Breast epithelium (tissue), 4 donors: ENCODE data around the gene TTC28. TPM values are rescaled to one million over a fixed set of nuclear protein-coding genes. Genes with fewer than 3 reads are reported as not detected.
"Not testable (repeated sequence)": the region's sequence is repeated elsewhere in the genome, so short reads cannot be mapped to it uniquely, and the experiment has no call there.

Experiments
- DNase-seq, 2 donors: peaks; one replicate each; pipeline ENCODE4 v3.0.0-alpha.2; 2019; ENCODE audit warnings: low spot score in 2 of 2
- H3K27ac ChIP-seq, 2 donors: fragments of 200-600 bp; sonication (generic) in 1 of 2; one replicate each; pipeline ENCODE4 v1.5.1; 2016 to 2019; ENCODE audit warnings: mild to moderate bottlenecking in 1 of 2
- H3K27me3 ChIP-seq, 2 donors: fragments of 200-600 bp; sonication (generic) in 1 of 2; one replicate each; pipeline versions ENCODE4 v1.5.1 to v1.6.0; 2017 to 2019; ENCODE audit warnings: control low read depth in 1 of 2, mild to moderate bottlenecking in 1 of 2
- H3K36me3 ChIP-seq: fragments of 200-600 bp; one replicate; pipeline ENCODE4 v1.5.1; 2019
- H3K4me1 ChIP-seq, 2 donors: fragments of 200-600 bp; sonication (generic); one replicate each; pipeline ENCODE4 v1.5.1; 2016 to 2019; ENCODE audit warnings: control low read depth in 1 of 2
- H3K4me3 ChIP-seq, 3 donors: fragments of 200-600 bp; sonication (generic); 1 replicate in 2 of 3; 2 replicates in 1 of 3; pipeline ENCODE4 v1.5.1; 2016 to 2019; ENCODE audit warnings: mild to moderate bottlenecking in 3 of 3, moderate library complexity in 2 of 3
- H3K9me3 ChIP-seq, 2 donors: fragments of 200-600 bp; sonication (generic) in 1 of 2; one replicate each; pipeline ENCODE4 v1.5.1; 2016 to 2019; ENCODE audit warnings: control low read depth in 1 of 2
- POLR2A ChIP-seq: fragments of 450-650 bp; IDR thresholded peaks from one replicate; pipeline ENCODE4 v1.6.1; 2016; ENCODE audit warnings: antibody characterized with exemption, mild to moderate bottlenecking, moderate library complexity
- POLR2AphosphoS5 ChIP-seq, 3 donors: sonication (generic); formaldehyde crosslinking; IDR thresholded peaks; one replicate each; pipeline ENCODE4 v1.6.1; 2017; ENCODE audit warnings: antibody characterized with exemption in 3 of 3
- intact Hi-C: fragments of 100-400 bp; cut with DNase I; formaldehyde crosslinking; loops from one replicate; pipeline ENCODE4 v1.15.1; 2023; ENCODE audit warnings: low total_unique reads
- total RNA-seq, 3 donors: library from RNA; depleted of rRNA; stranded (reverse); fragments of >200 nt; gene quantifications; one replicate each; pipeline ENCODE4 v1.1.0, GENCODE V29; 2016
- TF ChIP-seq, protein P1 (sequence below), 3 donors: fragments of 450-650 bp; IDR thresholded peaks; one replicate each; pipeline ENCODE4 v1.5.1; 2016 to 2017; ENCODE audit warnings: antibody characterized with exemption in 3 of 3, mild to moderate bottlenecking in 3 of 3, moderate library complexity in 3 of 3

TTC28 gene
- total RNA-seq, 3 donors from 2014 or later = 33.5 to 43.3 (median 40.2) TPM

DNA sequence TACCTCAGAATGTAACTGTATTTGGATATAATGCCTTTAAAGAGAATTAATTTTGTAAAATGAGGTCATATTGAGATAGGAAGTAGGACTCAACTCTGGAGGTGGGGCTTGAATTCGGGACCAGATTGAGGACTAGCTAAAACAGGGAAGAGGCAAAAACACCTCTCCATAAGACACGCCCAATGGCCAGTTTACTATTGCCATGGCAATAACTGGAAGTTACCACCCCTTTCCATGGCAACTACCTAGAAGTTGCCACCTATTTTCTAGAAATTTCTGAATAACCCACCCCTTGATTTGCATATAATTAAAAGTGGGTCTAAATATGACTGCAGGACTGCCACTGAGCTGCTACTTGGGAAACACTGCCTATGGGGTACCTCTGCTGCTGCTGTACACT, 206.4 kb downstream of the TTC28 start:
- Histone ChIP-seq H3K4me1 (no peaks in the 10 kb centered on the region), H3K27ac (no peak overlapping the region), H3K4me3 (no peak overlapping the region), H3K27me3 (no peaks in the 10 kb centered on the region), H3K9me3 (no peaks in the 10 kb centered on the region), H3K36me3 (no peaks in the 10 kb centered on the region)
- intact Hi-C loops = loop anchor here (5.0 kb wide), 2 partner anchors 279 to 341 kb away; no protein-coding TSS in a partner anchor
- TF ChIP-seq POLR2A (no peak), POLR2AphosphoS5 (IDR thresholded peaks at IDR 0.05) (no peak)
- TF ChIP-seq, protein P1, sequence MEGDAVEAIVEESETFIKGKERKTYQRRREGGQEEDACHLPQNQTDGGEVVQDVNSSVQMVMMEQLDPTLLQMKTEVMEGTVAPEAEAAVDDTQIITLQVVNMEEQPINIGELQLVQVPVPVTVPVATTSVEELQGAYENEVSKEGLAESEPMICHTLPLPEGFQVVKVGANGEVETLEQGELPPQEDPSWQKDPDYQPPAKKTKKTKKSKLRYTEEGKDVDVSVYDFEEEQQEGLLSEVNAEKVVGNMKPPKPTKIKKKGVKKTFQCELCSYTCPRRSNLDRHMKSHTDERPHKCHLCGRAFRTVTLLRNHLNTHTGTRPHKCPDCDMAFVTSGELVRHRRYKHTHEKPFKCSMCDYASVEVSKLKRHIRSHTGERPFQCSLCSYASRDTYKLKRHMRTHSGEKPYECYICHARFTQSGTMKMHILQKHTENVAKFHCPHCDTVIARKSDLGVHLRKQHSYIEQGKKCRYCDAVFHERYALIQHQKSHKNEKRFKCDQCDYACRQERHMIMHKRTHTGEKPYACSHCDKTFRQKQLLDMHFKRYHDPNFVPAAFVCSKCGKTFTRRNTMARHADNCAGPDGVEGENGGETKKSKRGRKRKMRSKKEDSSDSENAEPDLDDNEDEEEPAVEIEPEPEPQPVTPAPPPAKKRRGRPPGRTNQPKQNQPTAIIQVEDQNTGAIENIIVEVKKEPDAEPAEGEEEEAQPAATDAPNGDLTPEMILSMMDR (IDR thresholded peaks at IDR 0.05) = no peak
- no peak for DNase-seq

DNA sequence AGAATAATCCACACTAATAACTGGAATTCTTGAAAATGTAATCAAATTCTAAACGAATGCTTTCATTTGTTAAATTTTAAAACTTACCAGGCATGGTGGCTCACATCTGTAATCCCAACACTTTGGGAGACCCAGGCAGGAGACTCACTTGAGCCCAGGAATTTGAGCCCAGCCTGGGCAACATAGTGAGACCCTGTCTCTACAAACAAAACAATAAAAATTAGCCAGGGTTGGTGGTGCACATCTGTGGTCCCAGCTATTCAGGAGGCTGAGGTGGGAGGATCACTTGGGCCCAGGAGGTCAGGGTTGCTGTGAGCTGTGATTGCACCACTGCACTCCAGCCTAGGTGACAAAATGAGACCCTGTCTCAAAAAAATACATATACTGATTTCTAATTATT, 212.6 kb downstream of the TTC28 start:
- H3K9me3 ChIP-seq, H3K4me1 ChIP-seq, H3K27me3 ChIP-seq, H3K36me3 ChIP-seq, H3K27ac ChIP-seq, H3K4me3 ChIP-seq, DNase-seq, intact Hi-C loops: not testable (repeated sequence)

DNA sequence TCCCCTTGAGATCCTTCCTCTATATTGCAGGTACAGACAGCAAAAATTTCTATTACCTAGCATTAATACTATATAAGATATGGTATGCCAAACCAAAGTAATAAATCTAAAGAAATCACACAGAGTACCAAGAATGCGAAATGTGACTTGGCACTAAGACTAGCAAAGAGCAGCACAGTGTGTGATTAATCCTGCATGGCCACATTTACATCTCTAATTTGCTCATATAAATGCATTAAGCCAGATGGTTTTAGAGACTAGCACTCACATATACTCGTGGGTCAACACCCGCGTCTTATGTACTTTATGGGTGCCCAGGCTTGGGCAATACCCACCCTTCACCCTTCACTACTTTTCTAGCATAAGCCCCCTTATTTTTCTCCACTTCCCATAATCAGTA, 213.2 kb downstream of the TTC28 start:
- intact Hi-C loops = no loop called here

DNA sequence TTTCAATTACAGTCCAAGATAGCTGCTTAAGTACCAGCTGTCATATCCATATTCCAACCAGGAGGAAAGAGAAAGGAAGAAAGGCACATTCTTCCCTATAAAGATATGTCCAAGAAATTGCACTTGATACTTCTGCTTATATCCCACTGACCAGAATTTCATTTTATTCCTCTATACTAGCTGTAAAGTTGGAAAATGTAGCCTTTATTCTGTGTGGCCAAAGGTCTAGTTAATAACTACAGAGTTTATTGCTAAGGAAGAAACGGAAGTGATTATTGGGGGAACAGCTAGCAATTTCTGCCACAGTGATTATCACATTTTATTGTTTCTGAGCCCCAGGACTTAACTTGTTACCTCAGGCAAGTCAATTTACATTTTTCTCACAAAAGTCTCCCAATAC, 213.8 kb downstream of the TTC28 start:
- no peak for DNase-seq
- H3K27ac ChIP-seq = no peak overlapping the region
- H3K36me3 ChIP-seq = no peaks in the 10 kb centered on the region
- no peak overlapping the region for H3K4me3 ChIP-seq
- H3K4me1 ChIP-seq = no peaks in the 10 kb centered on the region
- no peaks in the 10 kb centered on the region for H3K27me3 ChIP-seq
- H3K9me3 ChIP-seq = no peaks in the 10 kb centered on the region
- intact Hi-C loops = no loop called here
- TF ChIP-seq POLR2A = no peak

More for the DNA sequence above, 213.2 kb downstream of the TTC28 start:
- Histone ChIP-seq H3K36me3 (no peaks in the 10 kb centered on the region), H3K27ac (no peak overlapping the region), H3K27me3 (no peaks in the 10 kb centered on the region), H3K4me1 (no peaks in the 10 kb centered on the region), H3K9me3 (no peaks in the 10 kb centered on the region), H3K4me3 (no peak overlapping the region)
- no peak for DNase-seq
- TF ChIP-seq POLR2A = no peak
- no peak for TF ChIP-seq POLR2AphosphoS5 (IDR thresholded peaks at IDR 0.05)
- TF ChIP-seq, protein P1 (IDR thresholded peaks at IDR 0.05) = no peak

DNA sequence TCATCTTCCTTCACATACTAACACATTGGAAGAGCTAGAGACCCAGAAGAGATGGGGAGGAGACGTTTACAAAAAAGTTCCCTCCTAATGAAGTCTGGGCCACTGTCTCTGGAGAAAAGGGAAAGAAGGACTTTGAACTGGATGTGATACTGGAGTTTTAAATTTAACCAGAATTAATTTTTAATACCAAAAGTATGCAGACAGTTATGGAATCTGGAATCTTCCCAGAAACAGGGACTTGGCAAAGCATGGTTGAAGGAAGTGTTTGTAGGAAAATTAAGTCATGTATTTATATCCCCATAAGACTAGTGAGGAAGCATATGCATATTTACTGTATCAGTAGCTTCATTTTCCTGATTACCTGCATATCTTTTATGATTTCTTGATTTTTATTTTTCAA, 215.5 kb downstream of the TTC28 start:
- Histone ChIP-seq H3K36me3 (no peaks in the 10 kb centered on the region), H3K4me3 (no peak overlapping the region), H3K4me1 (no peaks in the 10 kb centered on the region), H3K9me3 (no peaks in the 10 kb centered on the region), H3K27ac (no peak overlapping the region), H3K27me3 (no peaks in the 10 kb centered on the region)
- intact Hi-C loops = no loop called here
- no peak for DNase-seq
- TF ChIP-seq, protein P1 (IDR thresholded peaks at IDR 0.05) = no peak
- TF ChIP-seq POLR2AphosphoS5 (IDR thresholded peaks at IDR 0.05) = no peak
- no peak for TF ChIP-seq POLR2A

DNA sequence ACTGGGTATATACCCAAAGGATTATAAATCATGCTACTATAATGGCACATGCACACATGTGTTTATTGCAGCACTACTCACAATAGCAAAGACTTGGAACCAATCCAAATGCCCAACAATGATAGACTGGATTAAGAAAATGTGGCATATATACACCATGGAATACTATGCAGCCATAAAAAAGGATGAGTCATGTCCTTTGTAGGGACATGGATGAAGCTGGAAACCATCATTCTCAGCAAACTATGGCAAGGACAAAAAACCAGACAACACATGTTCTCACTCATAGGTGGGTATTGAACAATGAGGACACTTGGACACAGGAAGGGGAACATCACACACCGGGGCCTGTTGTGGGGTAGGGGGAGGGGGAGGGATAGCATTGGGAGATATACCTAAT, 216.2 kb downstream of the TTC28 start:
- H3K9me3 ChIP-seq, DNase-seq, H3K36me3 ChIP-seq, H3K4me3 ChIP-seq, intact Hi-C loops, H3K27me3 ChIP-seq, H3K27ac ChIP-seq, H3K4me1 ChIP-seq: not testable (repeated sequence)

DNA sequence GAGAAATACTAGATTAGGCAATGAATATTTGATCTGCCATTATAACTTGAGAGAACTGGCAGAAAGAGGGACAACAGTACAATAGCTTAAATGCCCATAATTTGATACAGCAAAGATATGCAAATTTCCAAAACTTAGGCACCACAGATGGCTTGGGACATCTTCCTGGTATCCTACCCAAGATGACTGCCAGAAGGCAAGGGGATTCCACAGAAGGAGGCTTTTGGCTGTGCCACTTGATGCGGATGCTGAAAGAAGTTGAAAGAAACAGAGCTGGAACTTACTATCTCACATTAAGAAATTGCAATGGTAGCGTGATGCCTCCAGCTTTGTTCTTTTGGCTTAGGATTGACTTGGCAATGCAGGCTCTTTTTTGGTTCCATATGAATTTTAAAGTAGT, 216.7 kb downstream of the TTC28 start:
- Histone ChIP-seq H3K27me3 (no peaks in the 10 kb centered on the region), H3K4me1 (no peaks in the 10 kb centered on the region), H3K27ac (no peak overlapping the region), H3K4me3 (no peak overlapping the region), H3K9me3 (no peaks in the 10 kb centered on the region), H3K36me3 (no peaks in the 10 kb centered on the region)
- intact Hi-C loops = no loop called here
- TF ChIP-seq POLR2AphosphoS5 (IDR thresholded peaks at IDR 0.05) (no peak), POLR2A (no peak)
- TF ChIP-seq, protein P1 (IDR thresholded peaks at IDR 0.05) = no peak
- DNase-seq = no peak
